ENCODE results near the gene COPS9. TPM values are rescaled to one million over a fixed set of nuclear protein-coding genes. Genes with fewer than 3 reads are reported as not detected.

COPS9 gene
- polyA plus RNA-seq (2013, experiment 1 of 2; ENCODE audit: insufficient read length) = 98.6 TPM
- 103 TPM for polyA plus RNA-seq (2013, experiment 2 of 2; ENCODE audit: insufficient read length)

DNA sequence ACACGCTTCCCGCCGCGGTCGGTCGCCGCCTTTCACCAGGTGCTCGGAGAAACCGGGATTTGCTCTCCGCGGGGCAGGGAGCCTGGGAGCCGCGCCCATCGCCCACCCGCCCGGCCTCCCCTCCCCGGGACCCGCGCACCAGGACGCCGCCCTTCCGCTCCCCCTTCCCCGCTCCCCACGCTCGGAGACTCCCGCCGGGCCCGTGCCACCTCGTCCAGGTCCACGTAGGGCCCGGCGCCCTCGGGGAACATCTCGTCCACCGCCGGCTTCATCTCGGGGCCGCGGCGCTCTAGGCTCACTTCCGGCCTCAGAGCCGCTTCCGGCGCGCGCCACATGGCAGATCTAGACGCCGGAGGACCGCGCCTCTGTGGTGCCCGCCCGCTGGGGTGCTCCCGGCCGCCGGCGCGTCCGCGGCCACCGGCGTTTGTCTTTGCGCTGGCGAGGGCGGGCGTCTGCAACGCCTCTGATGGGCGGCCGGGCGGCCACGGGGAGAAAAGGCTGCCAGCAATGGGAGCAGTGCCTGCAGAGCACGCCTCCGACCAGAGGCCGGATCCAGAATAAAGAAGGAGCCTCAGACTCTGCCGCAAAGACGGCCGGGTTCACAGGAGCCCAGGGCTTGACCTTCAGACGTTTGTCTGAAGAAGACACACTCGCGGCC, at the start of gene COPS9:
Gene COPS9 (minus strand): TSS at position 293 of the 658 bp plus-strand sequence. CDS start 21 bp downstream, at position 272.
- peak; percentile 89 for DNase-seq

DNA sequence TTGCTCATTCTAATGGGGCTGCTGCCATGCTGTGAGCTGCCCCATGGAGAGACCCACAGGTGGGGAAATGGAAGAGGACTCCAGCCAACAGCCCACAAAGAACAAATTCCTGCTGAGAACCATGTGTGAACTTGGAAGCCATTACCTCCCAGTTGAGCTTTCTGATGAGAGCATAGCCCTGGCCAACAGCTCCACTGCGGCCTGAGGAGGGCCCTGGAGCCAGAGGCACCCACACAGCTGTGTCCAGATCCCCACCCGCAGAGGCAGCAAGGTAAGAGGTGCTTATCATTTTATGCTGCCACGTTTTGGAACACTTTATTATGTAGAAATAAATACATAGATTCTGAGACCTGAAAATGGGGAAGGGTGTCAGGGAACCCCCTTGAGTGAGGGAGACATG, 48.6 kb upstream of the COPS9 start:
- DNase-seq = no peak

DNA sequence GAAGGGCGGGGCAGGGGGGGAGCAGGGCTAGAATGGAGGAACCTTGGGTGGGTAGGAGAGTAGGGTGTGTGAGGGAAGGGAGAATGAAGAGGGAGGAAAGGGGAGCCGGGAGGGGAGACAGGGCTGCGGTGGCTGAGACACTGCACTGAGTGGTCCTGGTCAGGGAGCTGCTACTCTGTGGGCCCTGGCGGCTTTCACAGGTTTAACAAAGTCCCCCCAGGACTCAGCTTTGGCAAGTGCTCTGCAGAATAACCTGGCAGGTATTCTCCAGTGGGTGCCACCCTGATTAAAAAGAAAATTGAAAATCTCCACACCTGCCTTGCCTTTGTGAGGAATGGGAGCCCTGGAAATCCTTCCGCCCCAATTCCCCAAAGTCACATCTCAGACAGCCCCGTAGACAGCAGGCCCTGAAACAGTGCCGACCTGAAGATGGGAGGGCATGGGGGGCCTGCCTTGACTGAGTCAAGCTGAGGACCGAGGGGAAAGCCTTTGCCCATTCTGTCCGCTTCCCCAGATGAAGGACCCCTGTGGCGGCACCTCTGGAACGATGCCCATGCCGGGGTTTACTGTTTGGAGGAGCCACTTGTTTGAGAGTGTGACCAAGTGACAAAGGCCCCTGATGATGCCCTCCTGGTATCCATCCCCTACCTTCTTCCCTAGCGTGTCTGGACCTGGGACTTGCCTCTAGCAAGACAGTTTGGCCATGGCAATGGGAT, 47.9 kb upstream of the COPS9 start:
- no peak for DNase-seq

DNA sequence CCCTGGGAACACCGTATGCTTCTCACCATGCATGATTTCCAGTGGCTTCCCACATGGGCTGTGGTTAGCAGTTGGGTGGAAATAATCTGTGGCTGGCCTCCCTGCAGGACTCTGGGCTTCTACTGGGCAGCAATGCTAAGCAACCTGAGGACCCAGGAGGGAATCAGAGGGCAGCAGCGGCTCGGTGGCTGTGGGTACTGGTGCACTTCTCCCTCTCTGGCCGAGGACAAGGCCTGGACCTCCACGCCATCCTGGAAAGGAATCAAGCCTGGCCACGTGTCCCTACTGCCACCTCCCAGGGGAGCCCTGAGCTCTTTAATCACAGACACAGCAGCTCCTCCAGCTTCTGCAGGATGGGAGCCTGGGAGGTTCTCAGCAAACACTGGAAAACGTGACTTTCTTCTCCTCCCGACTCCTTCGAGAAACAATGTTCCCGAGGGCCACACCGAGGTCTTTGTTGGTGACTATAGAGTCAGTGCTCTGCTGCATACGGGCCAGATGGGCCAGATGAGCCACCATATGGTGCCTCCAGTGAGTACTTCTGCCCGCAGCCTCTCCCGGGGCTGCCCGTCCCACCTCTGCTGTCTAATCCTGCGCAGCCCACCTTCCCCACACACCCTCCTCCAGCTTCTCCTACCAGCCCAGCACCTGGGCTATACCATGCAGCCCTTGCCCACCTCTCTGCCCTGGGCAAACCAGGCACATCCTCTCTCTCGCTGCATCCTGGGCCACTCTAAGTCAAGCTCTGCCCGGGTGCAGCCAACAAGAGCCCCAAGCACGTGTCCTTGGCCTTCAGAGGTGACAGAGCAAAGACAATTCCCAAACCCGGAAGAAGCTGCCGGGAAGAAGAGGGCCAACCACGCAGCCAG, 47.1 kb upstream of the COPS9 start:
- no peak for DNase-seq

DNA sequence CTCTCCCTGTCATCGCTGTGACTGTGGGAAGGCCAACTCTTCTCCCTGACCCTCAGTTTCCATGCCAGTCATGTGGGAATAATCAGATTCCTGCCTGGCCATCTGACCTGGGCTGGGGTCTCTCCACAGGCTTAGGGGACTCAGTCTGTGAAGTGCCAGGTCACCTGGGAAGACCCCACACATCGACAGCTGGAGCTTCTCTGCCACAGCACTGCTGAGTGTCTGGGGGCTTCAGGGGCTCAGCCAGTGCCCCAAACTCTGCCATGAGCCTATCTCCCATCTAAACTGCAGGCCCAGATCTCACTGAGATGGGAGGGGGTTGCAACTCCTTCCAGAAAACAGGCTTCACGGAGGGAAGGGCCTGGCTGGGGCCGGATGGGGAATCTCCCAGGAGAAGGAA, 46.4 kb upstream of the COPS9 start:
- DNase-seq = no peak

DNA sequence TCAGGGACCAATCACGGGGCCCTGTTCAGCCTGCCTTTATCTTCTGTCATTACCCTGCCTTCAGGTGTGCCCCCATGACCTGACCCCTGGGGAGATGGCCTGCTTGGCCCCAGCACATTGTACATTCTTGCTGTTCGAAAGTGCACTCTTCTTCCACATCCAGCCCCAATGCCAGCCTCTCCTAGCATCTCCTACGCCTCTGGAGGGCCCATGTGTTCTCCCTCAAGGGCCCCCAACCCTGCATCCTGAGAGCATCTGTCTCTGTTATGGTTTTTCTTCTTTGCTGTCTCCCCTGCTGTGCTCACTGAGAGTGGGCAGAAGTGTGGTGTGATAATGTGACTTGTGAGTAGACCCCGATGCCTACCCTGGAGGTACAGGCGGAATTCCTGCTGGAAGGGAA, 45.9 kb upstream of the COPS9 start:
- DNase-seq = no peak

DNA sequence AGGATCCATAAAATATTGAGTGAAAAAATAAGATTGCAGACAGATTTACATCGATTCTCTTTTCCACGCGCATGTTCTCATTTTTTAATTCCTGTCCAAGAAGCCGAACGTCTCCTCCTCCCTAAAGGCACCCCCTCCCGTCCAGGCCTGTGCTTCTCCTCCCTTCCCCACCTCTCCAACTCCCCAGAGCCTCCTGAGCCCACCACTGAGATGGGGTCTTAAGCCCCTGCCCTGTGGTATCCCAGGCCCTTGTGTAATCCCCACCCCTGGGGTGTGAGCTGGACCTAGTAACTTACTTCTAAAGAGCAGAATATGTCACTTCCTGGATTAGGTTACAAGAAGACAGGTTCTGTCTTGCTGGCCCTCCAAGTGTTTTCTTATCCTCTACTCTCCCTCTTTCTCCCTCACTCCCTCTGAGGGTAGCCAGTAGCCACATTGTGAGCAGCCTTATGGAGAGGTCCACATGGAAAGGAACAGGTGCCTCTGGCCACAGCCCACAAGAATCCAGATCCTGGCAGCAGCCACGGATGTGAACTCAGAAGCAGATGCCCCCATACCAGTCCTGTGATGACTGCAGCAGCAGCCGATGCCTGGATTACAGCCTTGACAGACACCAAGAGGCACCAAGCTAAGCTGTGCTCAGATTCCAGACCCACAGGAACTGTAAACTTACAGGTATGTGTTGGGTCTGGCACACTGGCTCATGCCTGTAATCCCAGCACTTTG, 44.0 kb upstream of the COPS9 start:
- no peak for DNase-seq

DNA sequence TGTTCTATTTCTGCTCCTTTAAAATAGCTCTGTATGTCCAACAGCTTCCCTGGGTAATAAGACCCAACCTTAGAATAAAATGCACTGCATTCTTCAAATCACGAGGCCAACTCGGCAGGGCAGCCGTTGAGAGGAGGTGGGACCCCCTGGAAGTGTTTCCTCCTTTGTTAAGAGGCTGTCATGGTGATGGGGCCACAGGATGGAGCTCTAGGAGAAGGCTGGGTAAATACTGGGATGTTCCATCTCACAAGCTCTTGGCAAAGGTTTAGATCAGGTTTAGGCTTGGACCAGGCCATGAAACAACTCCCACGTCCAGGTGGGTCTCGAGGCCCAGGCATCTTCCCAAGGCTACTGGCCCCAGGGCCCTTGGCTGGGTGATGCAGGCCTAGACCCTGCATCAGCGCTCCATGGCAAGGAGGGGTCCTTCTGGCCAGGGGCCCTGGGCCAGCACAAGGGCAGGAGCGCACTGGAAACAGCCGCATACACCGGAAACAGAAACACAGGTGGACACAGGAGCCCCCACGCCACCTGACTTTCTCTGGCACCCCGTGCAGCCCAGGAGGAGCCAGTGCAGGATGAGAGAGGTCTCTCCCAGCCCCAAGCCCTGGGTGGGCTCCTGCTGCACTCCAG, 43.2 kb upstream of the COPS9 start:
- no peak for DNase-seq

DNA sequence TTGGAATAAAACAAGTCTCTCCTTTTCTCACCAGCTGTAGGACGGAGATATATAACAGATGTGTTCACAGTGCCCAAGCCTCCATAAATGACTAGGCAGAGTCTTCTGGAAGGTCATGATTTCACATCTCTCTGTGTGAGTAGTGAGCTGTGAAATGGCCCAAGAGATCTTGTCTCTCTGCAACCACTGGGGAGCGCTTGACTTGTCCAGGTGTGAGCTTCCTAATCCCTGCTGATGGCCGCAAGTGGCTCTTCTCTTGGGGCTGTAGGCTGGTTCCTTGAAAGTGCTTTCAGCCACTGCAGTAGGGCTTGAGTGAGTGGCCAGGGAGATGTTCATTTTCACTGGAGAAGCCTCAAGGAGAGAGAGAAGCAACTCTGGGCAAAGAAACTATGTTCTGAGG, 42.5 kb upstream of the COPS9 start:
- no peak for DNase-seq

DNA sequence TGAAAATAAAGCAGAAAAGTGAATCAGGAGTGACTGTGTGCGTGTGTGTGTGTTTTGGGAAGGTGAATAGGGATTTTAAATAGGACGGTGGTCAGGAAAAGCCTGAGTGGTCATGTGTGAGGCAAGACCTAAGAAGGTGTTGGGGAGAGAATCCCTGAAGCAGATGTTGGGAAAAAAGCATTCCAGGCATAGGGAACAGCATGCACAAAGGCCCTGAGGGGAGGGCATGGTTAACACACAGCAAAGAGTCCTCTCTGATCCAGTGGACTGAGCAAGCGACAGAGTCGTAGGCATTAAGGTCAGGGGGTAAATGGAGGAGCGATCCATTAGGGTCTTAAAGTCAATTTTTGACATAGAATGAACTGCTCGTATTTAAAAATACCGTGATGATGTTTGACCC, 38.4 kb upstream of the COPS9 start:
- DNase-seq = no peak

DNA sequence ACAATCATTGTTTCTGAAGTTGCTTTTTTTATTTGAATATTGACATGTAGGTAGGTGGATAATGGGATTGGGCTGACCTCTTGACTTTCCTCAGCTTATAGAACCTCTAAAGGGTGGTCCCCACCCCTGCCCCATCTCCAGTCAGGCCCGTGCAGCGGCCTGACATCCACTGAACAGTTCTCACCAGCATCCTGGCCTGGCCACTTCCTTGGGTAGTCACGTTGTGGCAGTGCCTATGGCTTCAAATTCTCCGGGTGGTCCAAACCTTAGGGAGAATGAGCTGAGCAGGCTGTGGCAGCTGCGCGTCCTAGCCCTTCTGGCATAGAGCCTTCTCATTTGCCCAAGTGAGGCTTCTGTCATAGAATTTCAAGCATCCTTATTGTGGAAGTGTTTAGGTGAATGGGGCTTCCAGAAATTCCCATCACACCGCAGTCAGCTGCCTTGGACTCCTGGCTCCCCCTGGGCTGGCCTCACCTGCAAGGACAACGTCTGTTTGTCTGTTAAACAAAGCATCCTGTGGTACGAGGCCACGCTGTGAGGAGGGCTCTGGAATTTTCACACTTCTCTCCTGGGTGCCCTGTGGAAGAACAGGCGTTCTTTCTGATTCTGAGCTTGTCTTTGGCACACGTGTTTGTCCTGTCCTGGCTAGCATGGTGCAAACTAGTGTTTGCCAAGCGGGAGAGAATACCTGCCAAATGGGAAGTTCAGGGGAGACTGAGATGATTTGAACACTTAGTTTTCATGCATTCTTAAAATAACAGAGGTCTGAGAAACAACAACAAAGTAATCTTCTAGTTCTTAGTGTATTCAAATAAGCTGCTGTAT, 36.2 kb upstream of the COPS9 start:
- DNase-seq = no peak

DNA sequence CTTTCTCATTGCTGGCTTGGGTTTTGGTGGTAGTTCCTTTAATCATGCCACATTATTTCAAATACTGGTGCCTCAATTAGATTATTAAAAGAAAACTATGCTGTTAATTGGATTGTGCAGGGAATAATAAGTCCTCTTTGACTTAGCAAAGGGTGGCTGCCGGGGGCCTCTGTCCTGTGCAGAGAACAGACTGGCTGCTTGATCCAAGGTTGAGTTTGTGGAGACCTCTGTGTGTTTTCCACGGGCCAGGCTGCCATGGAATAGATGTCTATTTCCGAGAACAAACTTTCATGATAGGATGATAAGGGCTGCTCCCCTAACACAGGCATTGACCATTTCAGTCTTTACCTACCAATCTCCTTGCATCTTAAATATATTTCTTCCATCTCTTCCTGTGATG, 34.8 kb upstream of the COPS9 start:
- DNase-seq = no peak

DNA sequence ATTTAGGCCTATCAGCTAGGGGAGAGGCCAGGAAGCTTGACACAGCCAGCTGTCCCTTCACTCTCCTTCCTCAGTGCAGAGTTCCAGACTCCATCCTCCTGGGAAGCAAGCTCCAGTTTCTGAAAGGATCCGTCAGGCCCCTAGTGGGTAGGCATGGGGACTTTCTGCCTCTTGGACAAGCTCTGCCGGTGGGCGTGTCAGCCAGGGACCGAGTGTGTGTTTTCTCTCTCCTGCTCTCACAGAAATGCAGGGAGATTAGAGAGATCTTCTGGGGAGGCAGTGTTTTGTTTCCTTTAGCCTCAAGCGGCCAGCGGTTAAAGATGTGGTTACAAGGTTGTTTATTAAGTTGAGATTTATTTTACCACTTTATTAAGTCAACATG, 34.2 kb upstream of the COPS9 start:
- DNase-seq = no peak

DNA sequence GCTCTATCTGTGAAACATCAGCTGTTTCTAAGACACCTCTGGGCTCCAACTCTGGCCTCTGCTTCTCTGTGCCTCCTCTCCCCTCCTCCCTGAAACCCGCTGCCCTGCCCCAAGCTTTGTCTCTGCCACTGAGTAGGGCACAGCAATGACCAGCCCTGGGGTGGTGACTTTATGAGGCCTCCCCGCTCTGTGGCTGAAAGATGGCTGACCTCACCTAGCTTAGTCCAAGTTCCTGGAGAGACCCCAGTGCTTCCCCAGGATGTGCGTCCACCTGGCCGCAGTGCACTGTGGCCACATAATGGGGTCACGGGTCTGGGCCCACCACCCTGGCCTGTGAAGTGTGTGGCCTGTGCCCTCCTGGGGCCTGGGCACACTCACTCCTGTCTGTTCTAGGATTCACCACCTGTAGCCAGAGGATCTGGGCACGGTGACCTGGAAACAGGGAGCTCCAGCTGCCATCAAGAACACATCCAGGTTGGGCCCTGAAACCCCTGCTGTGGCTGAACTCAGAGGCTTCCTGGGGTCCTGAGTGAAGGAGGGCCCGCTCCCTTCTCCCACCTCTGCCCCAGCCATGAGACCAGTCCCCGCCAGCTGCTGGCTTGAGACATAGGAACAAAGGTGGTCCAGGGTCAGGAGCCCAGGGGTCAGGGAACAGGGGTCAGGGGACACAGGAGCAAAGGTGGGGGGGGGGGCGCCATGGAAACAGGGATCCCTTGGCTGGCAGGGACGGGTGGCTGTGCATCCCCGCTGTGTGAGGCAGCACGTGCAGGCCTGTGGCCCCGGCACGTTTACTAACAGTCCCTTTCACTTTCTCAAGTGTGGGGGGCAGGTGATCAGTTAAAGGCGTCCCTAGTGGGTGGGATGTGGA, 33.6 kb upstream of the COPS9 start:
- DNase-seq = no peak

DNA sequence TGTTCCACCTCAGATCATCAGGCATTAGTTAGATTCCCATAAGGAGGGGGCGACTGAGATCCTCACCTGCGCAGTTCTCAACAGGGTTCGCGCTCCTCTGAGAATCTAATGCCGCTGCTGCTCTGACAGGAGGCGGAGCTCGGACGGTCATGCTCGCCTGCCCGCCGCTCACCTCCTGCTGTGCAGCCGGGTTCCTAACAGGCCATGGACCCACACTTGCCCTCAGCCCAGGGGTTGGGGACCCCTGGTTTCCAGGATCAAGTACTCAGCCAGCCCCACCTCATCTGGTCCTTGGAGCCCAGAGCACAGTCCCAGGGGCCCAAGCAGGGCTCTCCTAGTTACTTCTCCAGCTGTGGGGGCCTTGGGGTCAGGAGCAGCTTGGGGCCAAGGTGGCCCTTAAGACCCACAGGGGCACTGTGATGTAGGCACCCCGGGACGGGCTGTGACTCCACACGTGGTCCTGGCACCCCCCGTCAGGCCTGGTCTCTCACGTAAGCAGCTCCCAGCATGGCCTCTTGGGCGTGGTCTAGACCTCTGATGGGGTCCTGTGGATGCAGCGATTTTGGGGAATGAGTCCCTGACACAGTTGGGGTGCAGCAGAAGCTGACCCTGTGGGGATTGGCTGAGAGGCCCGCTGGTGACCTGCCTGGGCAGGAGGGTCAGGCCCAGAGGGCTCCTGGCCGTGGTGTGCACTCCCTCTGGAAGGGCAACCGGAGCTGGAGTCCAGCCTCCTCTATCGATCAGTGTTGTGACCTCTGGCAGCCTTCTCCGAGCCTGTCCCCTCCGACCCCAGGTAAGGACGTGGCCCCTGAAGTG, 32.6 kb upstream of the COPS9 start:
- DNase-seq = no peak

DNA sequence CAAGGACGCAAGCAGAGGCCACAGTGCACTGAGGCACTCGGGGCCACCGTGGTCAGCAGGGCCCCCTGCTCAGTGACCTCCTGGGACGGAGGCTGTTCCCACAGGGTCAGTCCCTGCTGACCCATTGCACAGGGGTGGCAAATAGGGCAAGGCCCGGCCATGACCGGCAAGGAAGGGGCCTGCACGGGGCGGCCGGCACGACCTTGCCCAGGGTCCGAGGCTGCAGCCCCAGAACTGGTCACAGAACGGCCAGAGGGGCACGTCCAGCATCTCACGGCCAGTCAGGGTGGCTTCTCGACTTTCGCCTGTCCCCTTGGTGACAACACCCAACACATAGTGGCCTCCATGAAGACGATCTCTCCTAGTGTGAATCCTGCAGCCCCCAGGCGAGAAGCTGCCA, 31.9 kb upstream of the COPS9 start:
- DNase-seq = no peak

DNA sequence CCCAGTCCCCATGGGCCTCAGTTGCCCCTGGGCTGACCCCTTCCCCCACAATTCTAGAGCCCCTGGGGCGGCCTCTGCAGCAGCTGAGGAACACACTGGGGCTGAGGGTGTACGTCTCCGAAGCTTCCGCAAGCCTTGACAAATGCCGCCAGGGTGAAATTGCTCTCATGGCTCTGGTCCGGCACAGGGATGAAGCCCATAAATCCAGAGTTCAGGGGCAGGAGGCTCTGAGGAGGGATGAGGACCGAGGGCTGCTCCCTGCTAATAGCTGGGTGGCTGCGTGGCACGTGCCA, 31.4 kb upstream of the COPS9 start:
- DNase-seq = no peak

DNA sequence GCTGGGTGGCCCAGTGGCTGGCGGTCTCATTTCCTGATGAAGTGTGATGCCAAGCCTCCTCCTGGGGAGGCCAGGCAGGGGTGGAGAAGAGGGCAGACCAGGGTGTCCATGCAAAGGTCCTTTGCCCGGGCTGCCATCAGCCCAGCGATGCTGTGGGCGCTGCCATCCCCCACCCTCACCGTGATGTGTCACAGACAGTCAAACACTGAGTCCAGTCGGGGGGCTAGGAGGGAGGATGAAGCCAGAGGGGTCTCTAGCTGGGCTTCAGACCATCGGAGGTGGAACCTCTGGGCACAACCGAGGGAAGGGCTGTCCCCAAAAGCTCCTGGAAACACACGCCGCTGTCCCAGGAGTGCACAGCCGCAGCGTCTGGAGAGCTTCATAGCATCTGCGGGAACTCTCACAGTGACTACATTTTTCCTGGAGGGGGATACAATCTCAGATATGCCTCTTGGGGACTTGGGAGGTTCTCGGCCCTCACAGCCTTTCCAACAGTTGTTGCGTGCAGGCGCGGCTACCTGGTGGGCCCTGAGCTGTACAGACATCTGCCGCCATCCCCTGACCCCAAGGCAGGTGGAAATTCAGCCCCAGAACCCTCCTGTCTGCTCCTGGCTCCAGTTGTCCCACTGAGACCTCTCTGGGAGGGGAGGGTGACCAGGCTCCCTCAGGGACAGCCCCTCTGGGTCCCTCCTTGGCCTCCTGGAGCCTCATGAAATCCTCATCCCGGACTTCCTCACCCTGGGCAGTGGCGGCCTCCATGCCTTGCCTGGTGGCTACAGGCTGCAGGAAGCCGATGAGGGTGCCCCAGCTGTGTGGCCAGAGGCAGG, 30.9 kb upstream of the COPS9 start:
- DNase-seq = no peak

DNA sequence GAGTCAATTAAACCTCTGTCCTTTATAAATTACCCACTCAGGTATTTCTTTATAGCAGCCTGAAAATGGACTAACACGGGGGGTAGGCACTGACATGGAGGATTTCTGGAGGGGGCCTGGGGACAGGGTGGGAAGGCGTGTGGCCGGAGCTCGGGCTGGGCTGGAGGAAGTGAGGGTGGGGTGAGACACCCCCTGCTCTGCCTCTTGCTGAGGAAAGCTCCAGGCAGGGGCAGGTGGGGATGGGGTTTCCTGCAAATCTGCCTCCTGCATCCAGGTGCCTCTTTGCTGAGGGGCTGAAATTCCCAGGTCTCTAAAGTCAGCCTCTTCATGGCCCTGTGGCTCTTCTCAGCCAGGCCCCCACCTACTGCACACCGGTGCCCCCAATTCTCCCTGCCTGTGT, 30.1 kb upstream of the COPS9 start:
- DNase-seq = no peak
